Activated T-helper 2 cell treated with anti-CD3 and anti-CD28 coated beads, Interferon-gamma antibody, Interleukin-2, Interleukin-4, amounts not matched to agents 10 μg/mL and 5 μg/mL and 100 μg/mL, durations not matched to agents 14 hours and 24 hours and 36 hours (primary cell): ENCODE data around the gene CD248. TPM values are rescaled to one million over a fixed set of nuclear protein-coding genes. Genes with fewer than 3 reads are reported as not detected.

Experiments
- DNase-seq: peaks from one replicate; pipeline ENCODE4 v3.0.0; 2021; ENCODE audit warnings: low spot score
- H3K27ac Mint-ChIP-seq: one replicate; pipeline ENCODE4 v1.8.0; 2021; ENCODE audit warnings: mixed read lengths
- H3K27me3 Mint-ChIP-seq: one replicate; pipeline ENCODE4 v1.8.0; 2021; ENCODE audit warnings: low read depth, mixed read lengths
- H3K36me3 Mint-ChIP-seq: one replicate; pipeline ENCODE4 v1.8.0; 2021; ENCODE audit warnings: low read depth, mixed read lengths
- H3K4me1 Mint-ChIP-seq: one replicate; pipeline ENCODE4 v1.8.0; 2021; ENCODE audit warnings: low read depth, mixed read lengths
- H3K4me3 Mint-ChIP-seq: one replicate; pipeline ENCODE4 v1.8.0; 2021; ENCODE audit warnings: low read depth, mild to moderate bottlenecking, moderate library complexity, mixed read lengths
- H3K9me3 Mint-ChIP-seq: one replicate; pipeline ENCODE4 v1.8.0; 2021; ENCODE audit warnings: mixed read lengths
- intact Hi-C: fragments of 100-400 bp; cut with micrococcal nuclease; formaldehyde crosslinking; loops from one replicate; pipeline ENCODE4 v1.15.1; 2023
- total RNA-seq: library from RNA; stranded (reverse); gene quantifications from 2 replicates; pipeline ENCODE4 v1.2.3, GENCODE V29; 2022

The CD248 gene
- total RNA-seq, 1 donor from 2014 or later, result not detected

DNA sequence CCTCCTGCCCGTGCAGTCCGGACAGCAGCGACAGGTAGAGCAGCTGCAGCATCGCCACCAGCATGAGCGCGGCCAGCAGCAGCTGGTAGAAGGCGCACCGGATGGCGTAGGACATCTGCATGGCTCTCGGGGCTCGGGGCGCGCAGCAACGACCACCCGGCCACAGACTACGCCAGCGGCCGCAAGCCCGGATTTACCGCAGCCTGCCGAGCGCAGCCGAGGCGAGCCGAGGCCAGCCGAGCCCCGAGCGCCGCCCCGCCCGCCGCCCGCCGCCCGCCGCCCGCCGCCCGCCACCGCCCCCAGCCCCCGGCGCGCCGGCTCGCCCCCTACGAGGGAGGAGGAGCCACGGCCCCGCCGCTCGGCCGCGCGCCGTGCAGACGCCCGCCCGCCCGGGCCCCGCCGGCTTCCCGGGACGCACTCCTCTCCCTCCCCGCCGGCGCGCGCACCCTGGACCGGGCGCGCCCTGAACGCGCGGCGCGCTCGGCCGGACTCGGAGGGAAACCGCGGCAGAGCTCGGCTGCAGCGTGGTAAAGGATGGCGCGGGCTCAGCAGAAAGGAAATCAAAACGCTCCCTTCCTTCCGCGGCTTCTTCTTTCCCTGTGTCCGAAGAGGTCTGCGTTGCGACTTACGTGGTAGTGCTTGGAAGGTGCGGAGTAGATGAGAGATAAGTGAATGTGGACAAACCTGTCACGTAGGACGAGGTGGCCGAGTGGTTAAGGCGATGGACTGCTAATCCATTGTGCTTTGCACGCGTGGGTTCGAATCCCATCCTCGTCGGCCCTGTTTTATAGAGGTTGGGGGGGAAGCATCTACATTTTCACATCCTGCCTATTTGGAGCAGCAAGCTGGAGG, 30.8 kb upstream of the CD248 start, which contains the start of gene B4GAT1:
TSS of gene B4GAT1 (minus strand) at position 205 of the 852 bp plus-strand sequence. CDS start at position 121, 84 bp downstream.
- Mint-ChIP-seq H3K9me3 (no peaks in the 10 kb centered on the region), H3K4me1 (peaks cover 32% of the 10 kb centered on the region), H3K27ac (peak within 1 kb of the TSS; percentile 89), H3K27me3 (no peaks in the 10 kb centered on the region), H3K36me3 (peaks cover 13% of the 10 kb centered on the region), H3K4me3 (peak within 1 kb of the TSS; percentile 93)
- DNase-seq, result peak; percentile 77
- intact Hi-C loops, result loop anchor here (5.0 kb wide), 1 partner anchor 495 kb away; the partner anchor contains the start of gene RCE1

DNA sequence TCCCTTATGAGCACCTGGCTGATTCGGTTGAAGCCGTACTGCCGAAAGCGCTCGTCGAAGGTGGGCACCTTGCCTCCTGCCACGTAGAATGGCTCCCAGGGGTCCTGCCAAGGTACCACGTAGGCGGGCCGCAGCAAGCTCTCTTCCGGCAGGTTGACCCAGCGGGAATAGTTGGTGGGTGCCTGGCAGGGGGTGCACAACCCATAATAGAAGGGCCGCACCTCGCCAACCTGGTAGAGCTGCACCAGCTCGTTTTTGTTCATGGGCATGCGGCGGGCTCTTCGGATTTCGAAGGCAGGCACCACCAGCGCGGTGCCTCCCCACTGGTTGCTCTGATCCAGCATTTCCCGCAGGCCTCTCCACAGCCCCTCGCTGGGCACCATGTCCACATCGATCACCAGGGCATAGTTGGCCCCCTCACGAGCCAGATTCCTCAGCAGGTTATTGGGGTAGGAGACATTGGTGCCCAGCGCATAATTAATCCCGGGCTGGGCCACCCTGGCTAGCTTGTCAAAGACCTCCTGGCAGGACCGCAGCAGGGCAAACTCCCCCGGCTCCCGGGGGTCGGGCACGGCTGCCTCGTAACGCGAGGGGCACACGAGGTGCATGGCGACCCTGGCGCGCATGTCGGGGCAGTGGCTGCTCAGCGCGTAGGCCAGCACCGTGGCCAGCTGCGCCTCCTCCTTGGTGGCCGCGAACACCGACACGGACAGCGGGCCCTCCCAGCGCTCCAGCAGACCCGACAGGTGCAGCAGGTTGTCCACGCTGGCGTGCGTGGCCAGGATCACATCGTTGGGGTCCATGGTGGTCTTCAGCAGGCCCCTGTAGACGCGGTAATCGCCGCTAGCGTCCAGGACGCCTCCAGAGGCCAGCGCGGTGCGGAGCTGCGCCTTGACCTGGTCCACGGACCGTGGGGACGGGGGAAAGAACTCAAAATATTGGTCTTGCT, 29.9 kb upstream of the CD248 start:
- H3K27me3 Mint-ChIP-seq, result no peaks in the 10 kb centered on the region
- H3K4me1 Mint-ChIP-seq, result peaks cover 32% of the 10 kb centered on the region
- peak overlapping the region; percentile 22 for H3K27ac Mint-ChIP-seq
- H3K4me3 Mint-ChIP-seq, result peak overlapping the region; percentile 93
- H3K9me3 Mint-ChIP-seq, result no peaks in the 10 kb centered on the region
- intact Hi-C loops, result loop anchor here (5.0 kb wide), 1 partner anchor 496 kb away; the partner anchor contains the start of gene RCE1
- no peak for DNase-seq
- H3K36me3 Mint-ChIP-seq, result peaks cover 18% of the 10 kb centered on the region

DNA sequence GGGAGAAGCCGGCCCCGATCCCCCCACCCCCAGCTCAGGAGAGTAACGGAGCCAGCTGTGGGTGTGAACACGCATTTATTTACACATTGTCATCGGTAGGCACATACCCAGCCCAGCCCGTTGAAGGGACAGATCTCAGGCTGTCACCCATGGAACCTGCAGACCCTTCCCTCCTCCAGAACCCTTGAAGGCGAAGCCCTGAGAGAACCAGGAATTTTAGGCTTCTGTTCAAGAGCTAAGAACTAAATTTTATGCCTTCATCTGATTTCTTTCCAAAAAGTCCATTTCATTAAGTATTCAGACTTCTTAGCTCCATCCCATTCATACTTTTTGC, 28.4 kb upstream of the CD248 start:
- peaks cover 29% of the 10 kb centered on the region for H3K36me3 Mint-ChIP-seq
- H3K27ac Mint-ChIP-seq, result peak overlapping the region; percentile 91
- no peak for DNase-seq
- no peaks in the 10 kb centered on the region for H3K9me3 Mint-ChIP-seq
- peak overlapping the region; percentile 93 for H3K4me3 Mint-ChIP-seq
- H3K27me3 Mint-ChIP-seq, result no peaks in the 10 kb centered on the region
- intact Hi-C loops, result loop anchor here (1.0 to 5.0 kb wide), 3 partner anchors 27 to 497 kb away; partner anchors contain the start of gene RCE1
- peaks cover 32% of the 10 kb centered on the region for H3K4me1 Mint-ChIP-seq

DNA sequence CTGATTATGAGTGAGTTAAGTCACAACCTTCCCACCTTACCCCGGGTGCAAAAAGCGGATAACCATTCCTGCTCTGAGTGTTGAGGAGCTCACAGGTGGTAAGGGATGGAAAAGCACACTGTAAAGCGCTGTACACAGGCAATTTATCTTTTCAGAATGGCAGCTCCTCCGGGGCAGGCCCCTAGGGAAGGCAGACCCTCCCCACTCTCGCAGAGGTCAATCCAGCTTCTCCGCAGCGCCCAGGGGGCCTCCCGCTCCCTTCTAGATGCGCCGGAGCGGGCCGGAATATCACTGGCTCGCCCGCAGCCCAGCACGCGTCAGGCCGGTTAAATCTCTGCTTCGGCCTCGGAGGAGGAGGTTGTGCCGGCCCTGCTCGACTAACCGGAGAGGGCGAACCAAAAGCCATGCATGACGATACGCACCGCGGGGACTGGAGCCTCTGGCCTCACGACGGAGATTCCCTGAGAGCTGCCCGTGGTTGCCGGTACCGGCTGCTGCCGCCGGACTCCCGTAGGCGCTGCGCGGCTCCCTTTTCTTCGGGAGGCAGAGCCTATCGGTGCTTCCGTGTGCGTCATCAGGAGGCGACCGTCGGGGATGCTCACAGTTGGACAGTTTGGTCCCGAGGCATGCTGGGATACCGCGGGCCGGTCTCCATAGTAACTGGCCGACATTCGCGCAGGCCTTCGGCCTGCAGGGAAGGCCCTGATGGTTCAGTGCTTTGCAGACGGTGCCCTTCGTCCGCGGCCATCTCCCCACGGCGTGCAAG, 27.9 kb upstream of the CD248 start, which contains the start of gene BRMS1:
TSS of gene BRMS1 (minus strand) at position 555 of the 766 bp plus-strand sequence. CDS start 2,870 bp downstream, outside the sequence.
- Mint-ChIP-seq H3K4me3 (peak within 1 kb of the TSS; percentile 93), H3K9me3 (no peaks in the 10 kb centered on the region), H3K27ac (peak within 1 kb of the TSS; percentile 91), H3K27me3 (no peaks in the 10 kb centered on the region), H3K36me3 (peaks cover 29% of the 10 kb centered on the region), H3K4me1 (peaks cover 32% of the 10 kb centered on the region)
- intact Hi-C loops, result loop anchor here (1.0 to 5.0 kb wide), 3 partner anchors 28 to 498 kb away; partner anchors contain the start of gene RCE1
- peak; percentile 93 for DNase-seq

DNA sequence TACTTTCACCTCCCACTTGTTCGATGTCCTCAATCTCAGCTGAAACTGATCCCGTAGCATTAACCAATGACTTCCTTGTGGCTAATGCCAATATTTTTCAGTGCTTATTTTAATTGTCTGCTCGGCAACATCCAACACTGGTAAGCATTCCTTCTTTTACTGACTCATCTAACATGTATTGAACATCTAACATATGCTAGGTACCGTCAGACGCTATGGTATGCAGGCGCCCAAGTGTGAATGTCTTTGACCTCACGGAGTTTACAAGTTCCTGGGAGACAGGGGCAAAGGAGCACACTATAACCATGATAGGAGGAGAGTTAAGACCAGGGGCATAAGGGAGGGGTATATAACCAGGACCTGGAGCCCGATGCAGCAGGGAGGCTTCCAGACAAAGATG, 26.3 kb upstream of the CD248 start:
- no peaks in the 10 kb centered on the region for H3K27me3 Mint-ChIP-seq
- no peak overlapping the region for H3K27ac Mint-ChIP-seq
- H3K9me3 Mint-ChIP-seq, result no peaks in the 10 kb centered on the region
- no peak for DNase-seq
- H3K36me3 Mint-ChIP-seq, result peaks cover 37% of the 10 kb centered on the region
- H3K4me3 Mint-ChIP-seq, result peak overlapping the region; percentile 93
- H3K4me1 Mint-ChIP-seq, result peaks cover 31% of the 10 kb centered on the region
- intact Hi-C loops, result no loop called here

DNA sequence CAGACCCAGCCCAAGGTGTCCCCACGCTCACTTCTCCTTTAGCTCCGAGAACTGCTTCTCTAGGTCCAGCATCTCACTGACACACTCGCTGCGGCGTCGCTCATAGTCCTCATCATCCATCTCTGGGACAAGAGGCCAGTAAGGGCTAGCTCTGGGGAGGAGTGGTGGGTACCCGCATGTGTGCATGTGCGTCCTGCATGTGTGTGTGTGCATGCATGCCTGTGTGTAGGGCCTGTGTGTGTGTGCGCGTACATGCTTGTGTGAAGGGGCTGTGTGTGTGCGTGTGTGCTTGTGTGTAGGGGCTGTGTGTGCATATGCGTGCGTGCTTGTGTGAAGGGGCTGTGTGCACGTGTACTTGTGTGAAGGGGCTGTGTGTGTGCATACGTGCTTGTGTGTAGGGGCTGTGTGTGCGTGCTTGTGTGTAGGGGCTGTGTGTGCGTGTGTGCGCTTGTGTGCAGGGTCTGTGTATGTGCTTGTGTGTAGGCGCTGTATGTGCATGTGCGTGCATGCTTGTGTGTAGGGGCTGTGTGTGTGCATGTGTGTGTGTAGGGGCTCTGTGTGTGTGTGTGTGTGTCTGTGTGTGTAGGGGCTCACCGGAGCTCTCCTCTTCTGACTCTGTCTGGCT, 24.8 kb upstream of the CD248 start:
- H3K27me3 Mint-ChIP-seq, result no peaks in the 10 kb centered on the region
- no peaks in the 10 kb centered on the region for H3K9me3 Mint-ChIP-seq
- intact Hi-C loops, result no loop called here
- no peak for DNase-seq
- no peak overlapping the region for H3K27ac Mint-ChIP-seq
- no peak overlapping the region for H3K4me3 Mint-ChIP-seq
- peaks cover 38% of the 10 kb centered on the region for H3K4me1 Mint-ChIP-seq
- peaks cover 52% of the 10 kb centered on the region for H3K36me3 Mint-ChIP-seq

DNA sequence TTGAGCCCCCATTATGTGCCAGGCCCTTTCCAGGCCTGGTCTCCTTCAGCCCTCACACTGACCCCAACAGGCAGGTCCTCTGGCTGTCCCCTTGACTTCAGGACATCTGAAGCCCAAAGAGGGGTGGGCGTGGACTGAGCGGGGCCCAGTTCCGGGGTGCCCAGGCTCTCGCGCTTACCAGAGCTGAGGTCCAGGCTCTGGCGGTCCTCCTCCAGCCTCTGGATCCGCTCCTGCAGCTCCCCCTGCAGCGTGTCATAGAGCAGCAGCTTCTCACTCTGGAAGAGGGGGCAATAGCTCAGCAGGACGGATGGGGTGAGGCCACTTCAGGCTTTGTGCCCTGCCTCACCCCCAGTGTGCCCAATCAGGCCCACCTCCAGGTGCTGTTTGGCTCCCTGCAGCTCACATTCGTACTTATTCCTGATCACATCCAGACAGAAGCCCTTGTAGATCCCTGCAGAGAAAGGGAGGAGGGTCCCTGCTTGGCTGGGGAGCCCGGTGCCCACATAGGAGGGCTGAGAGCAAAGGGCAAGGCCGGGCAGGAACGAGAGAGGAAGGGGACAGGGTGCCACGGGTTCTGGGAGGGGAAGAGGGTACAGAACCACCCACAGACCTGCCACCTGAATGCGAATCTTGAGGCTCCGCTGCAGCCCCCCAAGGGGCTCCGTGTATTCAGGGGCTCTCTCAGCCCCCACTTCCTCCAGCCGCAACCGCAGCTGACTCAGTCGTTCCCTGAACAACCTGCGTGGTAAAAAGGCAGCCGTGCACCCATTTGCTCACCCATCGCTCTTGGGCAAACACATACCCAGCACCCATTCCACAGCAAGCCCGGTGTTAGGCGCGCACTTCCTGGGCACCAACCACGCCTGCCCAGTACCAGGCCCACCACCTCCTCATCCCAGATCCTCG, 24.0 kb upstream of the CD248 start:
- intact Hi-C loops, result no loop called here
- Mint-ChIP-seq H3K36me3 (peaks cover 52% of the 10 kb centered on the region), H3K27ac (no peak overlapping the region), H3K4me3 (no peak overlapping the region), H3K27me3 (peaks cover 1% of the 10 kb centered on the region), H3K4me1 (peaks cover 40% of the 10 kb centered on the region), H3K9me3 (no peaks in the 10 kb centered on the region)
- no peak for DNase-seq

DNA sequence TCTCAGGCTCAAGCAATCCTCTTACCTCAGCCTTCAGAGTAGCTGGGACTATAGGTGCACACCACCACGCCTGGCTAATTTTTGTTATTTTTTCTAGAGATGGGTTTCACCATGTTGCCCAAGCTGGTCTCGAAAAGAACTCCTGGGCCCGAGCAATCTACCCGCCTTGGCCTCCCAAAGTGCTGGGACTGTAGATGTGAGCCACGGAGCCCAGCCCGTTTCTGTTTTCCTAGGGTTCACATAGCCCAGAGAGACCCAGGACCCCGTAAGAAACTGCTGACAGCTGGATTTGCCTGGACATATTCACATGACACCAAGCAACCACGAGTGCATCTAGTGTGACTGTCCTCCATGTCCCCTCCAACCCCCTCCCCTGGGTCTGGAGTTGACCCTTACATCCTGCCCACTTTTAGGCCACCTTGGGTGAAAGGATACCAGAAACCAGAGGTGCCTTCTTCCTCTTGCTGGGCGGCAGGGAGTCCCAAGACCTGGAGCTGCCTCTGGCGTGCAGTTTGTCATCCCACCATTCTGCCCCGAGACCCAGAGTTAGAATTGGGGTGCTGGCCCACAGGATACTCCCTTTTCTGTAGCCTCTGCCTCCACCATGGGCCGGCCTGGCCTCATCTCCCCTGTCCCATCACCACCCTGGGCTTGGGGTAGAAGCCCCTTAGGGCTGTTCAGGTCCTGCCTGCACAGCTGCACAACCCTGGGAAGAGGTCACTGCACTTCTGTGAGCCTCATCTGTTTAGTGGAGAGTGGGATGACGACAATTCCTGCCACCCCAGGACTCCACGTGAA, 23.0 kb upstream of the CD248 start:
- H3K4me1 Mint-ChIP-seq, result peaks cover 32% of the 10 kb centered on the region
- intact Hi-C loops, result no loop called here
- peaks cover 1% of the 10 kb centered on the region for H3K27me3 Mint-ChIP-seq
- peaks cover 52% of the 10 kb centered on the region for H3K36me3 Mint-ChIP-seq
- no peak for DNase-seq
- no peak overlapping the region for H3K27ac Mint-ChIP-seq
- no peaks in the 10 kb centered on the region for H3K9me3 Mint-ChIP-seq
- H3K4me3 Mint-ChIP-seq, result no peak overlapping the region

DNA sequence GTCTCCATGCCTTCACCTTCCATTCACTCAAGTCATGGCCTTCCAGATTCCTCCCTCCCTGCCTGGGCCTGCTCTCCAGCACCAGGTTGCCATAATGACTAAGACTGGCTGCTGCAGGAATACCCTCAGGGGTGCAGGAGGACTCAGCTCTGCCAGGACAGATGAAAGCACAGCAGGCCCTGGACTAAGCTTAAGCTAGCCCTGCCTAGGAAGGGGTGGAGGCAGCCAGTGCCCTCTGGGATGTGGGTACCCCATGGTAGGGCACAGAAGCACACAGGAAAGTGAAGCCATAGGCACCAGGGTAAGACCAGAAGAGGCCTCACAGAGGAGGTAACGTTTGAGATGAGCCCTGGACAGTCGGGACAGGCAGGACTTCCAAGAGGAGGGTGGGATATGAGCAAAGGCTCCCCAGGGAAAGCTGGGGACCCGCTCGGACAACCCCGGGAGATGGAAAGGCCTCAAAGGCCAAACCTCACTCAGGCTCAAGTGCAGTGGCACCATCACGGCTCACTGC, 22.4 kb upstream of the CD248 start:
- intact Hi-C loops, result no loop called here
- H3K27me3 Mint-ChIP-seq, result peaks cover 1% of the 10 kb centered on the region
- H3K4me3 Mint-ChIP-seq, result no peak overlapping the region

DNA sequence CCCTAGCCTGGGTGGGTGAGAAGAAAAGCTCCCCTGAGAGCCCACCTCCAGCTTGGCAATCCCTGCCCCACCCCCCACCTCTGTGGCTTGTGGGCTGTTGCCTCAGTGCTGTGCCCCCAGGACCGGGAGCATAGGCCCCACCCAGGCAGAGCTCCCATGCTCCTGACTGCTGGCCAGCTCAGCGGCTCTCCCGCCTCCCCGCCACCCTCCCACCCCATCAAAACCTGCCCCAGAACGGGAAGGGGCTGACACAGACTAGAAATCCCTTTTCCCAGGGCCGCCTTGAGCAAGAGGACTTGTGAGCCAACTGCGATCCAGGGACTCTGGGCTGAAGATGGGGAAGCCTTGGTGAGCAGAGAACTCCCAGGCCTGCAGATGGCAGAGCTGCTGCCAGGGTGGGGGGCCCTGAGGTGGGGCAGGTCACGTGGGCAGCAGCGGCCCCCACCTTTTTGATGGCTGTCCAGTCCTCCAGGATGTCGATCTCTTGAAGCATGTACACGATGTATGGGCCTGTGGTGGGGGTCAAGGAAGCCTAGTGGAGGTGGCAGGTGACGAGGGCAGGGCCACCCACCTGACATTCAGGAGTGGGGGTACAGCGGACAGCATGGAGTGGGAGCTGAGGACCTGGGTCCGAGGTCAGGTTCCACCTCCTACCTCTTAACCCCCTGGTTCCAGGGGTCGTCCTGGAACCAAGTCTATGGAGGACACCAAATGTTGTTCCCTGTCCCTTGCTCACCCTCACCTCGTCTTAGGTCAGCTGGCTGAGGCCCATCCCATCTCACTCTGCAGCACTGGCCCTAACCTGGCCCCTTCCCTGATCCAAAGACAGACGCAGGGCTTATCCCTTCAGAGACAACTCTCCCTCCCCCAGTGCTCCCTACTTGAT, 21.7 kb upstream of the CD248 start:
- intact Hi-C loops, result no loop called here
- Mint-ChIP-seq H3K4me3 (no peak overlapping the region), H3K27me3 (peaks cover 1% of the 10 kb centered on the region), H3K4me1 (peaks cover 24% of the 10 kb centered on the region), H3K36me3 (peaks cover 46% of the 10 kb centered on the region), H3K27ac (no peak overlapping the region), H3K9me3 (no peaks in the 10 kb centered on the region)
- no peak for DNase-seq

More for the DNA sequence above, 22.4 kb upstream of the CD248 start:
- peaks cover 46% of the 10 kb centered on the region for H3K36me3 Mint-ChIP-seq
- H3K4me1 Mint-ChIP-seq, result peaks cover 29% of the 10 kb centered on the region
- H3K9me3 Mint-ChIP-seq, result no peaks in the 10 kb centered on the region
- no peak overlapping the region for H3K27ac Mint-ChIP-seq
- no peak for DNase-seq
